ENCODE results near the gene SLC6A11.

SLC6A11 gene

DNA sequence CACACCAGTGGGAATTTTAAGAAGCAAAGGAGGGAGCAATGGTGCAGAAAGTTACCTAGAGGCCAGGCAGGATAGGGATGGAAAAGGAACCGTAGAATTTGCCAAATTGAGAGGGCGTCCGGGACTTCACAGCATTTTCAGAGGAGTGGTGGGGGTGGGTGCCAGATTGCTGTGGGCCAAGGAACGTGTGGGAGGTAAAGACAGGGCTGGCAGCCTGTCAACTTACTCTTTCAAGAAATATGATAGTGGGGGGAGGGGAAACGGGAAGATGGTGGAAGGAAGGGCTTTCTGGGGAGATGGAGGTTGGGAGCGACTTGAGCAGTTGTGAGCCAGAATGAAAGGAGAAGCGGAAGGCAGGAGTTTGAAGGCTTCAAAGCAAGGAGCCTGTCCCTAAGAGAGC lies 1.4 kb upstream of the SLC6A11 start:
- Histone ChIP-seq H3K36me3 (ENCODE audit: insufficient read depth) (no peaks in the 10 kb centered on the region), H3K4me3 (IDR thresholded peaks at IDR 0.05; ENCODE audit: insufficient read depth, low read depth, low read length) (no peak overlapping the region), H3K9ac (no peak overlapping the region), H3K27ac (no peak overlapping the region), H3K27me3 (ENCODE audit: insufficient read depth, low read depth) (no peaks in the 10 kb centered on the region), H3K79me2 (ENCODE audit: insufficient read depth, low read depth) (no peaks in the 10 kb centered on the region), H2AFZ (ENCODE audit: low read depth) (no peak overlapping the region), H4K20me1 (ENCODE audit: insufficient read depth) (no peaks in the 10 kb centered on the region), H3K4me1 (ENCODE audit: low read depth, poor library complexity, severe bottlenecking) (no peaks in the 10 kb centered on the region), H3K4me2 (no peak overlapping the region)
- TF ChIP-seq, protein P1, sequence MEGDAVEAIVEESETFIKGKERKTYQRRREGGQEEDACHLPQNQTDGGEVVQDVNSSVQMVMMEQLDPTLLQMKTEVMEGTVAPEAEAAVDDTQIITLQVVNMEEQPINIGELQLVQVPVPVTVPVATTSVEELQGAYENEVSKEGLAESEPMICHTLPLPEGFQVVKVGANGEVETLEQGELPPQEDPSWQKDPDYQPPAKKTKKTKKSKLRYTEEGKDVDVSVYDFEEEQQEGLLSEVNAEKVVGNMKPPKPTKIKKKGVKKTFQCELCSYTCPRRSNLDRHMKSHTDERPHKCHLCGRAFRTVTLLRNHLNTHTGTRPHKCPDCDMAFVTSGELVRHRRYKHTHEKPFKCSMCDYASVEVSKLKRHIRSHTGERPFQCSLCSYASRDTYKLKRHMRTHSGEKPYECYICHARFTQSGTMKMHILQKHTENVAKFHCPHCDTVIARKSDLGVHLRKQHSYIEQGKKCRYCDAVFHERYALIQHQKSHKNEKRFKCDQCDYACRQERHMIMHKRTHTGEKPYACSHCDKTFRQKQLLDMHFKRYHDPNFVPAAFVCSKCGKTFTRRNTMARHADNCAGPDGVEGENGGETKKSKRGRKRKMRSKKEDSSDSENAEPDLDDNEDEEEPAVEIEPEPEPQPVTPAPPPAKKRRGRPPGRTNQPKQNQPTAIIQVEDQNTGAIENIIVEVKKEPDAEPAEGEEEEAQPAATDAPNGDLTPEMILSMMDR (conservative IDR thresholded peaks at IDR 0.05; ENCODE audit: low read depth, low read length): no peak

DNA sequence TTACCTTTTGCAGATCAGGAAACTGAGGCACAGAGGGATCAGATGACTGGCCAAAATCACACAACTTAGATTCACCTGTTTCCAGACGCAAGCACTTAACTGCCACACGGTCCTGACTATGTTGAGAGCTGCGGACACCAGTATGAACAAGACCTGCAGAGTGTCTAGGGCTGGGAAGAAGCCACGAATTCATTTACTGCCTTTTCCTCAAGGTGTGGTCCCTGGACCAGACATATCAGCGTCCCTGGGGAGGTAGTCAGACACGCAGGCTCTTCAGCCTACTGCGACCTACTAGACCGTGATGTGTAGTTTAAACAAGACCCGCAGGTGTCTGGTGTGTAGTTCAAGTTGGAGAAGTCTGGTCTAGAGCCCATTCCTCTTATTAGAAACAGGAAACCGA lies 541 bp upstream of the SLC6A11 start:
- no peak overlapping the region for H3K9ac ChIP-seq
- no peak overlapping the region for H3K4me2 ChIP-seq
- H3K36me3 ChIP-seq (ENCODE audit: insufficient read depth): no peaks in the 10 kb centered on the region
- H3K27ac ChIP-seq: no peak overlapping the region
- H3K4me1 ChIP-seq (ENCODE audit: low read depth, poor library complexity, severe bottlenecking): no peaks in the 10 kb centered on the region
- H3K79me2 ChIP-seq (ENCODE audit: insufficient read depth, low read depth): no peaks in the 10 kb centered on the region
- no peak overlapping the region for H3K4me3 ChIP-seq (IDR thresholded peaks at IDR 0.05; ENCODE audit: insufficient read depth, low read depth, low read length)
- no peaks in the 10 kb centered on the region for H3K27me3 ChIP-seq (ENCODE audit: insufficient read depth, low read depth)
- no peaks in the 10 kb centered on the region for H4K20me1 ChIP-seq (ENCODE audit: insufficient read depth)
- no peak overlapping the region for H2AFZ ChIP-seq (ENCODE audit: low read depth)
- TF ChIP-seq, protein P1 (conservative IDR thresholded peaks at IDR 0.05; ENCODE audit: low read depth, low read length): no peak

DNA sequence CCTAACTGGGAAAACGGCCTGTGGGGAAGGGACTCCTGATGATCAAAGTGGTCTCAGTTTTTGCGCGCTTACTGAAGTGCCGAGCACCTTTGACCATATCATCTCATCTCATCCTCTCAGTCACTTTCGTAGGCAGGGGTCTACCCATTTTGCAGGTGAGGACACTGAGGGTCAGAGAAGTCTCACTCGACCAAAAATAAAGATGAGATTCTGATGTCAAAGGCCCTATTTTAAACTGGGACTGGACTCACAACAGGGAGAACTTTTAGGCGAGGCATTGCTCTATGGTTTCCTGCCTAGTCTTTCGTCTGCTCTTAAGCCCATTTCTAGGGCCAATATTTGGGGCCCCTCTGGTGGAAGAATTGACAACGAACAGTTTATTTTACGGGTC lies 830 bp downstream of the SLC6A11 start:
- Histone ChIP-seq H3K36me3 (ENCODE audit: insufficient read depth) (no peaks in the 10 kb centered on the region), H2AFZ (ENCODE audit: low read depth) (no peak overlapping the region), H3K79me2 (ENCODE audit: insufficient read depth, low read depth) (no peaks in the 10 kb centered on the region), H4K20me1 (ENCODE audit: insufficient read depth) (no peaks in the 10 kb centered on the region), H3K9ac (no peak overlapping the region), H3K27me3 (ENCODE audit: insufficient read depth, low read depth) (no peaks in the 10 kb centered on the region), H3K4me2 (no peak overlapping the region), H3K4me1 (ENCODE audit: low read depth, poor library complexity, severe bottlenecking) (no peaks in the 10 kb centered on the region), H3K27ac (no peak overlapping the region), H3K4me3 (IDR thresholded peaks at IDR 0.05; ENCODE audit: insufficient read depth, low read depth, low read length) (no peak overlapping the region)
- TF ChIP-seq, protein P1 (conservative IDR thresholded peaks at IDR 0.05; ENCODE audit: low read depth, low read length): no peak

- H3K9ac ChIP-seq: no peak overlapping the region
Measured at GRCh38 chr3:10817506-10817905, 1.5 kb downstream of the SLC6A11 start.

More at GRCh38 chr3:10817506-10817905, 1.5 kb downstream of the SLC6A11 start:
- Histone ChIP-seq H3K27ac (no peak overlapping the region), H3K27me3 (ENCODE audit: insufficient read depth, low read depth) (no peaks in the 10 kb centered on the region), H3K4me2 (no peak overlapping the region), H3K4me1 (ENCODE audit: low read depth, poor library complexity, severe bottlenecking) (no peaks in the 10 kb centered on the region), H3K79me2 (ENCODE audit: insufficient read depth, low read depth) (no peaks in the 10 kb centered on the region), H2AFZ (ENCODE audit: low read depth) (no peak overlapping the region), H4K20me1 (ENCODE audit: insufficient read depth) (no peaks in the 10 kb centered on the region), H3K4me3 (IDR thresholded peaks at IDR 0.05; ENCODE audit: insufficient read depth, low read depth, low read length) (no peak overlapping the region), H3K36me3 (ENCODE audit: insufficient read depth) (no peaks in the 10 kb centered on the region)
- TF ChIP-seq, protein P1 (conservative IDR thresholded peaks at IDR 0.05; ENCODE audit: low read depth, low read length): no peak

Measured in KMS-11 (cell line).